ENCODE results near the gene TMF1. TPM values are rescaled to one million over a fixed set of nuclear protein-coding genes. Genes with fewer than 3 reads are reported as not detected.

The TMF1 gene
- 14.8 and 35.6 TPM in 2 replicates for total RNA-seq (2014; rRNA removed; shearing (Covaris generic))
- 10.6 and 15.8 TPM in 2 replicates for polyA plus RNA-seq (2015; cell fraction: cytosol; rRNA removed)
- 15.5 and 16.0 TPM in 2 replicates for polyA plus RNA-seq (2015; cell fraction: nucleus; rRNA removed)

GRCh38 chr3:69051756-69052471 lies at the start of gene TMF1:
TSS of gene TMF1 (minus strand) at chr3:69052333. CDS start at chr3:69052086, 247 bp downstream.
- DNase-seq (ENCODE audit: low read depth, low spot score), result peak; percentile 99
- in situ Hi-C loops (cut with HindIII; ENCODE audit: low pct_unique_long_range_greater_than_20kb, low sequenced_read_pairs), result no loop called here

- peak; percentile 51 for DNase-seq (ENCODE audit: low read depth, low spot score)
- in situ Hi-C loops (cut with HindIII; ENCODE audit: low pct_unique_long_range_greater_than_20kb, low sequenced_read_pairs), result no loop called here
Observed at GRCh38 chr3:69099576-69099975, 47.4 kb upstream of the TMF1 start.

GRCh38 chr3:69097407-69098086 lies 45.4 kb upstream of the TMF1 start:
- in situ Hi-C loops (cut with HindIII; ENCODE audit: low pct_unique_long_range_greater_than_20kb, low sequenced_read_pairs), result no loop called here
- DNase-seq (ENCODE audit: low read depth, low spot score), result no peak

GRCh38 chr3:69096299-69096698 lies 44.2 kb upstream of the TMF1 start:
- DNase-seq (ENCODE audit: low read depth, low spot score), result no peak
- in situ Hi-C loops (cut with HindIII; ENCODE audit: low pct_unique_long_range_greater_than_20kb, low sequenced_read_pairs), result no loop called here

GRCh38 chr3:69095636-69096035 lies 43.5 kb upstream of the TMF1 start:
- in situ Hi-C loops (cut with HindIII; ENCODE audit: low pct_unique_long_range_greater_than_20kb, low sequenced_read_pairs), result no loop called here

GRCh38 chr3:69094467-69095205 lies 42.5 kb upstream of the TMF1 start:
- DNase-seq (ENCODE audit: low read depth, low spot score), result no peak

More at GRCh38 chr3:69095636-69096035, 43.5 kb upstream of the TMF1 start:
- no peak for DNase-seq (ENCODE audit: low read depth, low spot score)

GRCh38 chr3:69092030-69092516 lies 39.9 kb upstream of the TMF1 start:
- in situ Hi-C loops (cut with HindIII; ENCODE audit: low pct_unique_long_range_greater_than_20kb, low sequenced_read_pairs), result no loop called here
- peak; percentile 28 for DNase-seq (ENCODE audit: low read depth, low spot score)

More at GRCh38 chr3:69094467-69095205, 42.5 kb upstream of the TMF1 start:
- in situ Hi-C loops (cut with HindIII; ENCODE audit: low pct_unique_long_range_greater_than_20kb, low sequenced_read_pairs), result no loop called here

- in situ Hi-C loops (cut with HindIII; ENCODE audit: low pct_unique_long_range_greater_than_20kb, low sequenced_read_pairs), result no loop called here
- no peak for DNase-seq (ENCODE audit: low read depth, low spot score)
Observed at GRCh38 chr3:69091389-69092029, 39.4 kb upstream of the TMF1 start.

- DNase-seq (ENCODE audit: low read depth, low spot score), result no peak
- in situ Hi-C loops (cut with HindIII; ENCODE audit: low pct_unique_long_range_greater_than_20kb, low sequenced_read_pairs), result no loop called here
Observed at GRCh38 chr3:69090021-69090420, 37.9 kb upstream of the TMF1 start.

GRCh38 chr3:69088063-69088462 lies 35.9 kb upstream of the TMF1 start:
- in situ Hi-C loops (cut with HindIII; ENCODE audit: low pct_unique_long_range_greater_than_20kb, low sequenced_read_pairs), result no loop called here
- DNase-seq (ENCODE audit: low read depth, low spot score), result no peak

- in situ Hi-C loops (cut with HindIII; ENCODE audit: low pct_unique_long_range_greater_than_20kb, low sequenced_read_pairs), result no loop called here
Observed at GRCh38 chr3:69087030-69087791, 35.1 kb upstream of the TMF1 start.

GRCh38 chr3:69085833-69086722 lies 33.9 kb upstream of the TMF1 start:
- in situ Hi-C loops (cut with HindIII; ENCODE audit: low pct_unique_long_range_greater_than_20kb, low sequenced_read_pairs), result no loop called here
- peak; percentile 86 for DNase-seq (ENCODE audit: low read depth, low spot score)

More at GRCh38 chr3:69087030-69087791, 35.1 kb upstream of the TMF1 start:
- no peak for DNase-seq (ENCODE audit: low read depth, low spot score)

GRCh38 chr3:69085168-69085832 lies 33.2 kb upstream of the TMF1 start:
- peak; percentile 20 for DNase-seq (ENCODE audit: low read depth, low spot score)
- in situ Hi-C loops (cut with HindIII; ENCODE audit: low pct_unique_long_range_greater_than_20kb, low sequenced_read_pairs), result no loop called here

GRCh38 chr3:69084326-69085167 lies 32.4 kb upstream of the TMF1 start, which contains the start of gene ARL6IP5:
TSS of gene ARL6IP5 (plus strand) at chr3:69084937. CDS start at chr3:69085048, 111 bp downstream.
- in situ Hi-C loops (cut with HindIII; ENCODE audit: low pct_unique_long_range_greater_than_20kb, low sequenced_read_pairs), result no loop called here

GRCh38 chr3:69082805-69083204 lies 30.7 kb upstream of the TMF1 start:
- in situ Hi-C loops (cut with HindIII; ENCODE audit: low pct_unique_long_range_greater_than_20kb, low sequenced_read_pairs), result no loop called here
- DNase-seq (ENCODE audit: low read depth, low spot score), result peak; percentile 71

More at GRCh38 chr3:69084326-69085167, 32.4 kb upstream of the TMF1 start, which contains the start of gene ARL6IP5:
- peak; percentile 93 for DNase-seq (ENCODE audit: low read depth, low spot score)

Measured in SK-MEL-5 (cell line).